AG09319 (cell line): ENCODE data around the gene LASP1NB.

ENCODE experiments used
- DNase-seq: peaks from one replicate; pipeline ENCODE4 v3.0.0-alpha.2; 2010; ENCODE audit warnings: low read depth; ENCODE audit errors: extremely low read depth
- CTCF ChIP-seq: IDR thresholded peaks from 2 replicates; pipeline ENCODE4 v1.5.1; 2011; ENCODE audit warnings: low read depth, mild to moderate bottlenecking, inconsistent platforms, low read length, moderate library complexity

The LASP1NB gene

DNA sequence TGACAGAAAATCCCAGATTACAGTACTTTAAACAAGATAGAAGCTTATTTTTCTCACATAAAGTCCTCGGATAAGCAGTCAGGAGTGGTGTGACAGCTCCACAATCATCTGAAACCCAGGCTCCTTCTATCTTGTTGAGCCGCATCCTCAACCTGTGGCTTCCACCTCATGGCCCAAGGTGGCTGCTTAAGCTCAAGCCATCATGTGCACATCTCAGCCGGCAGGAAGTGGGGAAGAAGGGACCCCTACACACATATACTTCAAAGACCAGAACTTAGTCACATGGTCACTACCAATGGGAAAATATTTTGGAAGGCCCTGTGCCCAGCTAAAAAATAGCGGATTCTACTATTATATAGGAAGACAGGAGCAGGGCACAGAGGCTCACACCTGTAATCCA, 52.8 kb downstream of the LASP1NB start:
- no peak for DNase-seq
- TF ChIP-seq CTCF, result no peak
